OCI-M1 (cell line): Measurements from ENCODE around the gene GRXCR2.

Experiments
- DNase-seq: peaks from one replicate; lab custom pipeline; 2025; lab: John Stamatoyannopoulos, UW

Gene GRXCR2

DNA sequence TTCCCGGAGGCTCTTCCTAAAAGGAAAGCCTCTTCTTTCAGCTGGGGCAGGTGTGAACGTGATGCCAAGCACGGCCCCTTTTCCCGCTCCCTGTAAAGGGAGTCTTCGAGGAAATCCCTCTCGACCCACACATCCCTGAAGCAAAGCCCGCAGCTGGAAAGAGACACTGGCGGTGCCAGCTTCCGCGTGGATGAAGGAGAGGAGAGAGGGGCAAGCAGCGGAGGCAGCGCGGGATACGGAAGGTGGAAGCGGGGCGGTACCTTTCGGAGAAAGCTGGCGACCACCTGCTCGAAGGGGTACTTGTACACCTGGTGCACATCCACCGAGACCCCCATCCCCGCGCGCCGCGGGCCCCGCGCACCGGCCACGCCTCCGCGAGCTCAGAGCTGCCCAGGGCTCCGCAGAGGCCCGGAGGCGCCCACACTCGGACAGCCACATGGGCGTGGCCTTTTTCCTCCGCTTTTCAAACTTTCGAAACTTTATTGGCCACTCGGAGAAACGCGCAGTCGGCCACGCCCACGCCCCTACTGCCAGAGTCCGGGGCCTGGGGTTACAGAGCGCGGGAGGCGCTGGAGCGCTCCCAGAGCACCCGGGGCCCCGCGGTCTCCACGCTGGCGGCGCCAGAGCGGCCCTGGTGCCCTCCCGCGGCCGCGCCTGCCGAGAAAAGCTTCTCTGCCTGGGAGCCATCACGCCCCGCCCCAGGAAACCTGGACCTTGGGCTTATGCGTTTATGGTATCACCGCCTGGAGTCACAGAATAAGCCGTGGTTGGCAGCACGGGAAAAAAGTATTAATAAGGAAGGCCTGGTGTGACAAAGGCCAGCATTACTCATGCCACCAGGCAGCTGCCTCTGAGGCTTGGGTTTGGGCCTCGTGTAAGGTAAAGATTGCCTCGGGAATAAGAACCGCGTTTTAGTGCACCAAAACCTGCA is 37.6 kb downstream of the GRXCR2 start, which contains the start of gene PRELID2:
Gene PRELID2, minus strand, starts transcription at position 426 of the 931 bp plus-strand sequence. Its CDS starts 91 bp downstream, at position 335.
- DNase-seq: peak; percentile 97

DNA sequence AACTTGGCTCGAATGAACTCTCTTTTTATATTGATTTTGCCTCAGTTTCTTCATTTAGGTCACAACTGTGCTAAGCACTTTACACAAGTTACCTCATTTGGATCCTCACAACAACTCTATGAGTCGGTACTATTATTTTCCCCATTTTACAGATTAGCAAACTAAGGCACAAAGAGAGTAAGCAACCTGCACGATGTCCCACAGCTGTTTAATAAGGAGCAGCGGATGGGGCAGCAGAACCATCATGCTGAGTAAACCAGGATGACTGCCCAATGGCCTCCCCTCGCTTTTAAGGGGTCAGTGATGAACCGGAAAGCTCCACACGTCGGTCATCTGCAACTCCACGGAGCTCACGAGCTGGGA is 38.3 kb downstream of the GRXCR2 start:
- DNase-seq: peak; percentile 62

DNA sequence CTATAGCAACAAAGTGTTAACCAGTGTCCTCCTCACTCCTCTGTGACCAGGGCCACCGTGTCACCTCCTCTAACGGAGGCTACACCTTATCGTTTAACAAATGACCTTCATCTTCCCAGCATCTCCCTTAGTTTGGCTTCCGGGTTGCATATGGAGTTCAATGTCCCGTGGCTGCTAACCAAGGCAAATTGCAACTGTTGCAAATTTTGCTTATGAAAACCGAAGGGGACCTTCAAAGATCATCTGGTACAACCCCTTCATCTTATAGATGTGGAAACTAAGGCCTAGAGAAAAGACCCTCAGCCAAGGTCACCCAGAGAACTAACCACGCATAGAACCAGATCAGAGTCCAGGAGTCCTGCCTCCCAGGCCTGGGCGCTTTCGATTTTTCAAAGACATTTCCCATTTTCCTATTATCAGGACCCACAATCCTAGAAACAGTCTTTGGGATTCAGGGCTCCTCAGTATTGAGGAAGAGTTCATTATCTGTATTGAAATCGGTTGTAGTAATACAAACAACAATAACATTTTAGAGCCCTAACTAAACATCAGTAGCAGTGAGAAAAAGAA is 39.1 kb downstream of the GRXCR2 start:
- no peak for DNase-seq

DNA sequence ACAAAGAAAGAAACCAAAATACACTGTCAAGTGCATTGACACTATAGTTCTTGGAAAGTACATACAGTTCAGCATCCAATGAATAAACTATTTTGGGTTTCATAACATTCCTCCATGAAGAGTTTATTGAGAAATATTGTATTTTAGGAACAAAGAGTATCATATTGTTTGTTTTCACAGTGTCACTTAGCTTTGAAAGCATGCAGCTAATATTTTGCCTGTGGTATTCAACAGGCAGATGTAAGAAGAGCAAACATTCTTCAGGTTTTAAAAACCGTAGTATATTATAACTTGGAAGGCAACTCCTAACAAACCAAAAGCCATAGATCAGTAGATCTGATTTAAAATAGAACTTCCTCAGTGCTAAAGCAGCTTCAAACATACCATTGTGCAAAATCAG is 42.2 kb downstream of the GRXCR2 start:
- DNase-seq: no peak

DNA sequence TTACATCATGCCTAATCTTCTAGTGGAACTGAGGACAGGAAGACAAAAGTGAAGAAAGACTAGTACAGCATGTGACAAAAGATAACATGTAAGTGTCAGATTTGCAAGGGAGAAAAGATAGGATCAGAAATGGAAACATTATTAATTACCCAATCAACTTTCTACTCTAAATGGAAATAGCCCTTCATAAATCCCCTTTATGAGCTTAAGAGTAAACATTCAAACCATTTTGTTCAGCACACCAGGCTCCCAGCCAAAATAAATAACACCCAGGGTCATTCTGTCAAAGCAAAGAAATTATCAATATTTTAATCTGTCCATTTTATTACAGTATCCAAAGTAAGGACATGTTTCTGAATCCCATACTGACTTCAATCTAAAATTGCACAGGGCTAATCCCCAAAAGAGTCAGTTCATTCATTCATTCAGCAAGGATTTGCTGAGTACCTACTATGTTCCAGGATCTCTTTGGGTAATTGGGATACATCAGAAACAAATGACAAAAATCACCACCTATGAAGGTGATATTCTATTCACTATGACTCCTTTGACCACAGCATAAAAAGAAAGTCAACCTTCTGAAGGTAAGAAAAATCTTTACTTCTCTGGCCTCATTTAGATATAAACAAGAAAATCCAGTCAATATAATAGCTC is 43.0 kb downstream of the GRXCR2 start:
- no peak for DNase-seq

DNA sequence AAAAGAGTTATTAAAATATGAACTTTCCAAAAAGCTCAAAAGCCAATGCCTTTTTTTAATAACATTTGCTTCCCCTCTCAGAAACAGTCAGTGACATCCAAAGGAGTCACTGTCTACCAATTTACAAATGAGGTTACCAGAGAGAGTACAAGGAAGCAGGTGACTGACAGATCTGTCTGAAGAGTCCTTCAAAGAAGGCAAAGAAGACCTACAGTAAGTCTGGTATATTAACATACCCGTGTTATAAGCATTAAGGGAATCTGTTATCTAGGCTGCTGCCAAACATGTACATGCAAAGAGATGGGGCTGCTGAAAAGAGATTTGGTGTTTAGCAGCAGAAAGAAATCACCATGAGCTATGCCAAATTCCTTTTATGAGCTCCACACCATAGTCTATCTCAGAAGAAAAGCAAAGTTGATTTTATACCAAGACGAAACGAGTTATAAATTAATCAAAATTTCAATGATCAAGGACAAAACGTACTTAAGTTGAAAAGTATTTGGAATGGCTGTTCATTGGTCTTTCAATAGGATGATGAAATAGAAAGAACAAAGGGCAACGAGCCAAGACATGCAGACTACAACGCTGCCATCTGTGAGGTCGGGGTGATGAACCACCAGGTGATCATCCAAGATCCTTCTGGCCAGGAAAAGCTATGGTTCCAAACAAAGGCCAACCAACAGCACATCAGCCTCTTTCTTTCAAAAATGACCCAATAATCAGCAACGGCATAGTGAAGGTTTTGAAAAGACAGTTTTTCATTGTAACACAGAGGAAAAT is 45.7 kb downstream of the GRXCR2 start:
- DNase-seq: no peak

DNA sequence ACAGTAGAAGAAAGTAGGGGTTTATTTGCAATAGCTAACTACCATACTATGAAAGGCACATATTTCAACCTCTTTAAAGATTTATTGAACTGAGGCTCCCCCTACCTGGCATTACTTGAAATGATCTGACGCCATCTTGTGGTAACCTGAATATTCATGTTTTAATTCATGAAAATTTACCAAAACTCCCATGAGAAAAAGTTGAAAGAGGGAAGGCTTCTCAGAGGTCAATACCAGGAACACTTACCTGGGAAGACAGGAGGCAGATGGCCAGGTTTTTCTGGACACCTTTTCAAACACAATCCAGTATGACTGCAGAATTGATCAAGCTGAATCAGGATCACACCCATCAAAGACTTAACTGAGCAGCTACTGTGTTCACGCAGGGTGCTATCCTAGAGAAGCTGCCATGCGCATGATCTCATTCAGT is 47.0 kb downstream of the GRXCR2 start:
- DNase-seq: peak; percentile 83

DNA sequence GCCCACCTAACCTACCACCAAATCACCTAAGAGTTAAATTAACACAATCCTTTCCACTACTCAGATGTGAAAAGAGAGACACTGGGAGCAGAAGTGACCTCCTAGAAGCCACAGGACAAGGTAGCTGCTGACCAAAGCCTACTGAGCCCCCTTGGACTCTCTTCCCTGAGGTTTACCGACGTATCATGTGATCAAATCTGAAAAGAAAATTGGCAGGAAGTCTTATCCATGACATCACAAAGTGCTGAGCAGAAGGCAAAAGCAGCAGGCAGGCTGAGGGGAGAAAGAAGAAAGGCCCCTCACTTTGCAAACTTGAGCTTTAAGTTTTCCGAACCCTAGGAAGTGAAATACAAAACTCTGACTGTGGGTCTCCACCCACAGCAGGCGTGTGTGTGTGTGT is 48.8 kb downstream of the GRXCR2 start:
- DNase-seq: no peak

DNA sequence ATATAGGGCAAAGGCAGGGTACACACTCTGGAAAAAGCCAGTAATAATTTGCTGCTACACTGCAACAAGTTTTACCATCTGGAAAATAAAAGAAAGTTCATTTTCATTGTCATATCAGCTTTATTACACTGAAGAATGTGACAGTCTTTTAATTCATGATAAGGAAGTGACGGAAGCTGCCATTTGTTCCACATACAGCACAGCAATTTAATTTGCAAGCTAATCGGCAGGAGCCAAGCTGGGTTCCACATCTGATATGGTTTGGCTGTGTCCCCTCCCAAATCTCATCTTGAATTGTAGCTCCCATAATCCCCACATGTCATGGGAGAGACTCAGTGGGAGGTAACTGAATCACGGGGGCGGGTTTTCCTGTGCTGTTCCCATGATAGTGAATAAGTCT is 54.2 kb downstream of the GRXCR2 start:
- DNase-seq: no peak

DNA sequence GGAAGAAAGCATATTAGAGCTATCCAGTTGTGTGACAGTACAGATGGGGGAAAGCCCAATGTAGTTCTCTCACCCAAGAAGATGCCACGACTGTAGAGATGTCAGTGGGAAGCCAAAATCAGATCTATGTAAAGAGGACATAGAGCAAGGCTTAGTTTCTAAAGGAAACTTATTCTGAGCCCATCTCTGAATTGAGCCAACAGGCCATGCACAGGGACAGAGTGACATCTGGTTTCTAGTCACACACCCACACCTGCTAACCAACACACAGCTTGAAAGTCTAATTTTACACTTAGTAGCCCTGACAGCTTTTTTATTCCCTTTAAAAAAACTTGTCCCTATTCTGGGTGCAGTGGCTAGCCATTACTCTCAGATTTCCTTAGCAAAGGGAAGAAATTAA is 59.9 kb downstream of the GRXCR2 start:
- DNase-seq: no peak

DNA sequence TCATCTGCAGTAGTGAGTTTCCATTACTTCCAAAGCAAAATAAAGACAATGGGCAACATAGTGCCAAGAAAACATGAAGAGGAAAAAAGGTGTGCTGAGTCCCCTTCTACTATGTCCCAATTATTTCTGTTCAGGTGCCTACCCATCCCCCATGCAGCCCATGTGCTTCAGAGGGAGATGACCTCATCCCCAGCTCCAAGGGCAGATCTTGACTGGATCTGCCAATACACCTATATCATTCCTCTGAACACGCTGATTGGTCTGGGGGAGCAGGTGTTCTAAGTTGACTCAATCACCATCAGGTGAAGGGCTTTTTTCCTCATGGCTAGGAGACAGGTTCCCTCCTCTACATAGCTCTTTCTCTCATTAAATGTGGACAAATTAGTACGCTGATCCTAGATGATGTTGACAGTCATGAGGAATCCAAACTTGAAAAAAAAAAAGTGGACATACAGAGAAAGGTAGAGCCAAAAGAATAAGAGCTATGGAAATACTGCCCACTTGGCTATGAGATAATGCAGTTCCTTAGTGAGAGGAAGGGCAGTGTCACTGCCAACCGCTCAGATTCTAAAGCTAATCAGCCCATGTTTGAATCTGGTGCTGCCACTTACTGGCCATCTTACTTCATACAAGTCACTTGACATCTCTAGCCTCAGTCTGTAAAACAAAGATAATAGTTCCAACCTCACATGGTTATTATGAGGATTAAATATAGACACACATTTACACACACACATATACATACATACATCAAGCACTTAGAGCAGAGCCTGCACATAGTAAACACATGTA is 60.8 kb downstream of the GRXCR2 start:
- peak; percentile 68 for DNase-seq
